ENCODE data around the gene SLC51A.
"Not testable (repeated sequence)": the region's sequence is repeated elsewhere in the genome, so short reads cannot be mapped to it uniquely, and the experiment has no call there.

SLC51A gene

GRCh38 chr3:196244166-196244565, 27.8 kb downstream of the SLC51A start:
- DNase-seq: not testable (repeated sequence)

GRCh38 chr3:196246612-196247308, 30.4 kb downstream of the SLC51A start:
- DNase-seq: no peak

GRCh38 chr3:196251918-196252317, 35.6 kb downstream of the SLC51A start:
- no peak for DNase-seq

- DNase-seq: no peak
These were observed 38.3 kb downstream of the SLC51A start for GRCh38 chr3:196254376-196255283.

GRCh38 chr3:196255776-196256175, 39.4 kb downstream of the SLC51A start:
- DNase-seq: no peak

- no peak for DNase-seq
These were observed 44.5 kb downstream of the SLC51A start for GRCh38 chr3:196260784-196261183.

- DNase-seq: no peak
These were observed 47.5 kb downstream of the SLC51A start for GRCh38 chr3:196263819-196264218.

GRCh38 chr3:196268284-196269163, 52.2 kb downstream of the SLC51A start:
- DNase-seq: no peak

GRCh38 chr3:196270499-196270898, 54.2 kb downstream of the SLC51A start:
- no peak for DNase-seq

- no peak for DNase-seq
These were observed 56.5 kb downstream of the SLC51A start for GRCh38 chr3:196272826-196273225.

GRCh38 chr3:196273655-196274054, 57.3 kb downstream of the SLC51A start:
- no peak for DNase-seq

GRCh38 chr3:196274585-196274984, 58.3 kb downstream of the SLC51A start:
- DNase-seq: no peak

- DNase-seq: no peak
These were observed 58.8 kb downstream of the SLC51A start for GRCh38 chr3:196275126-196275525.

- no peak for DNase-seq
These were observed 64.5 kb downstream of the SLC51A start for GRCh38 chr3:196280689-196281440.

GRCh38 chr3:196281962-196282361, 65.6 kb downstream of the SLC51A start:
- DNase-seq: no peak
